GM23338 (cell line): ENCODE data around the gene LCP2.

Experiments used
- CTCF ChIP-seq, 2 experiments: fragments of 200-600 bp in 1 of 2; sonication (generic) in 1 of 2; conservative IDR thresholded peaks; 2 replicates each; pipeline versions ENCODE4 v1.5.1 to v1.6.1; 2016 to 2017; ENCODE audit warnings: antibody characterized with exemption in 2 of 2, low read depth in 2 of 2, mild to moderate bottlenecking in 2 of 2, moderate library complexity in 1 of 2
- EZH2 ChIP-seq: fragments of 200-600 bp; sonication (generic); IDR thresholded peaks from one replicate; pipeline ENCODE4 v1.8.0; 2017; ENCODE audit warnings: antibody characterized with exemption, mild to moderate bottlenecking, low read depth; ENCODE audit not compliant: unreplicated experiment
- EZH2phosphoT487 ChIP-seq: fragments of 200-600 bp; sonication (generic); IDR thresholded peaks from one replicate; pipeline ENCODE4 v1.8.1; 2018; ENCODE audit warnings: antibody characterized with exemption; ENCODE audit not compliant: unreplicated experiment
- REST ChIP-seq: IDR thresholded peaks from one replicate; pipeline ENCODE4 v1.6.1; 2018; ENCODE audit warnings: antibody characterized with exemption; ENCODE audit not compliant: unreplicated experiment

GRCh38 chr5:170256571-170256970 lies 41.0 kb downstream of the LCP2 start:
- no peak for TF ChIP-seq EZH2phosphoT487
- no peak for TF ChIP-seq CTCF (conservative IDR thresholded peaks at IDR 0.05; ENCODE audit: low read depth in 2 of 2)
- TF ChIP-seq REST, result no peak
- TF ChIP-seq EZH2, result no peak
